ENCODE data around the gene CNKSR3.

CNKSR3 gene

DNA sequence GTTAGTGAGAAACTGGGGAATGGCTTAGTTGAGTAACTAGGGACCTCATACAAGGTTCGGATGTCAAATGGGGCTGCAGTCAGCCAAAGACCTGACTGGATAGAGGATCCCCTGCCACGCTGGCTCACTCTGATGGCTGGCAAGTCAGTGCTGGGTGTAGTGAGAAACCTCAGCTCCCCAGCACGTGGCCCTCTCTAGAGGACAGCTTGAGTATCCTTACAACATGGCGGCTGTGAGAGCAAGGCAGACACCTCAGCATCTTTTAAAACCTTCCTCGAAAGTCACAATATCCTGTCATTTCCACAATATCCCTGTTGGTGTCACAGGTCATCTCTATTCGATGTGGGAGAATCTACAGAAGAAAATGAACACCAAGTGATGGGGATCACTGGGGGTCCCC is 127.2 kb downstream of the CNKSR3 start:
- in situ Hi-C loops (cut with HindIII; ENCODE audit: low pct_unique_long_range_greater_than_20kb, low sequenced_read_pairs): no loop called here
- no peak for TF ChIP-seq JUND (IDR thresholded peaks at IDR 0.05; ENCODE audit: low read depth)
- no peak for DNase-seq (ENCODE audit: low read depth in 1 of 2, low spot score in 1 of 2)

DNA sequence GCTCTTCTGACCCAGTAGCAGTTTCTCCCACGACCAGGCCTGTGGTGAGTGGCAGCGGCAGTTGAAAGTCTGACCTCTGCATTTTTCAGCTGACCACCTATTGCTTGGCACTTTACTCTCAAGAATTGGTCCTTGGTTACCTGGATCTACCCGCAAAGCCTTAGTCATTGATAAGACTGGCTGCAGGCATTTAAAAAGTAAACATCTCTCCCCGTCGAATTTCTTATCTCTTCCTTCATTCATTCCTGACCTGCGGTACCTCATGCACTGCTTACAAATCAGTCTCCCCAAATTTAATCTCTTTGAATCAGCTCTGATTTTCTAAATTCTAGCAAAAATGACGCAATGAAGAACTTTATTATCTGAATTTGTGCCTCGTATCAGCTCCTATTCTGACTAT is 127.7 kb downstream of the CNKSR3 start:
- no peak for DNase-seq (ENCODE audit: low read depth in 1 of 2, low spot score in 1 of 2)
- in situ Hi-C loops (cut with HindIII; ENCODE audit: low pct_unique_long_range_greater_than_20kb, low sequenced_read_pairs): no loop called here
- TF ChIP-seq JUND (IDR thresholded peaks at IDR 0.05; ENCODE audit: low read depth): no peak

DNA sequence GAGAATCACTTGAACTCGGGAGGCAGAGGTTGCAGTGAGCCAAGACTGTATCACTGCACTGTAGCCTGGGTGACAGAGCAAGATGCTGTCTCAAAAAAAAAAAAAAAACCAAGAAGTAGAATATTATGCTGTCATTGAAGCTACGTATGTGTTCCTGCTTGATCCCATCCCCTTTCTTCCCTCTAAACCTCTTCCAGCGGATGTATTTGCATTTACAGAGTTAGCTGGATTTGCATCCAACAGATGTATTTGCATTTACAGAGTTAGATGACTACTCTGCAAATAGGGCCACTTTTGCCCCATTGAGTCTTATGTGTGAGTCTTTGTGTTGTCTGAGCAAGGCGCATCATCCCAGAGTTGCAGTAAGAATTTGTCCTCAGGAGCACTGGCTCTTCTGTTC is 128.9 kb downstream of the CNKSR3 start:
- TF ChIP-seq JUND (IDR thresholded peaks at IDR 0.05; ENCODE audit: low read depth): no peak
- in situ Hi-C loops (cut with HindIII; ENCODE audit: low pct_unique_long_range_greater_than_20kb, low sequenced_read_pairs): no loop called here

DNA sequence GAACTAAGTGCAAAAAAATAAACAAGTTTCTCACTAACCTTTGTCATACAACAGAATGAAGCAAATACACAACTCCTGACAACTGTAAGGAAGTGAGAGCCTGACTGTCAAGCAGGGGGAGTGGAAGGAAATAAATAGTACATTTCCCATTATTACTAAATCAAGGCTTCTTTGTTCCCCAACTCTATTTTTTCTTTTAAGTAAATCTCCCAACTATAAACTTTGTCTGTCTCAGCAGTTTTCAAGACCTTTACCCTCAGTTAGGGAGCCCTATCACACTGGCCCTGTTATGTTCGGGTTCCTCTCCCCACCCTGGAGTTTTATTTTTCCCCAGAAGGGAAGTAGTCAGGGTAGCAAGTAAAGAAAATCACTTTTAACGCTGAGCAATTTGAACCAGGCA is 129.7 kb downstream of the CNKSR3 start:
- no peak for DNase-seq (ENCODE audit: low read depth in 1 of 2, low spot score in 1 of 2)
- in situ Hi-C loops (cut with HindIII; ENCODE audit: low pct_unique_long_range_greater_than_20kb, low sequenced_read_pairs): no loop called here
- TF ChIP-seq JUND (IDR thresholded peaks at IDR 0.05; ENCODE audit: low read depth): no peak

More for the DNA sequence above, 128.9 kb downstream of the CNKSR3 start:
- DNase-seq (ENCODE audit: low read depth in 1 of 2, low spot score in 1 of 2): no peak

DNA sequence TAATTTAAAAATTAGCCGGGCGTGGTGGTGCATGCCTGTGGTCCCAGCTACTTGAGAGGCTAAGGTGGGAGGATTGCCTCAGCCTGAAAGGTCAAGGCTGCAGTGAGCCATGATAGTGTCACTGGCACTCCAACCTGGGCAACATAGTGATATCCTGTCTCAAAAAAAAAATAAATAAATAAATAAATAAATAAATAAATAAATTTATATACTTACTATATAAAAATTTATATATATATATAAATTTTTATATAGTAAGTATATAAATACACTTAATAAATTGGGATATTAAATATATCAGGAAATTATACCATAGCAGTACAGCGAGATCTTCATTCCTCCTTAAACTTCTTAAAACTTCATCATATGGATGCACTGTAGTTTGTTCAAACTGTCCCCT is 130.9 kb downstream of the CNKSR3 start:
- in situ Hi-C loops (cut with HindIII; ENCODE audit: low pct_unique_long_range_greater_than_20kb, low sequenced_read_pairs): no loop called here
- no peak for DNase-seq (ENCODE audit: low read depth in 1 of 2, low spot score in 1 of 2)
- no peak for TF ChIP-seq JUND (IDR thresholded peaks at IDR 0.05; ENCODE audit: low read depth)

DNA sequence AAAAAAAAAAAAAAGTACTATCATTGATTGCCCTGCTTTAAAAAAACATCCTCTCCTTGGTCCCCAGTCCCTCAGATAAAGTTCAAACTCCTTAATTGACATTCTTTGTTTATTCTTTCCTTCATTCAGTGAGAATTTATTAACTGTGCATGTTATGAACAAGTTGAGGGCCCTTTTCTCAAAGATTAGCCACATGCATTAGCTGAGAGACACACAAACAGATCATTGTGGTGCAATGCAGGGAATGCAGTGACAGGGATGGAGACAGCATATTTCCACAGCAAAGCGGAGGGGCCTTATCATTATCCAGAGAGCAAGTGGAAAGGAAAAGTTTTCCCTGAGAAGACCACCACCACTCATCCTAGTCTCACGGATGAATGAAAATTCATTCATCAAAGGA is 132.0 kb downstream of the CNKSR3 start:
- DNase-seq (ENCODE audit: low read depth in 1 of 2, low spot score in 1 of 2): no peak
- no peak for TF ChIP-seq JUND (IDR thresholded peaks at IDR 0.05; ENCODE audit: low read depth)
- in situ Hi-C loops (cut with HindIII; ENCODE audit: low pct_unique_long_range_greater_than_20kb, low sequenced_read_pairs): no loop called here

DNA sequence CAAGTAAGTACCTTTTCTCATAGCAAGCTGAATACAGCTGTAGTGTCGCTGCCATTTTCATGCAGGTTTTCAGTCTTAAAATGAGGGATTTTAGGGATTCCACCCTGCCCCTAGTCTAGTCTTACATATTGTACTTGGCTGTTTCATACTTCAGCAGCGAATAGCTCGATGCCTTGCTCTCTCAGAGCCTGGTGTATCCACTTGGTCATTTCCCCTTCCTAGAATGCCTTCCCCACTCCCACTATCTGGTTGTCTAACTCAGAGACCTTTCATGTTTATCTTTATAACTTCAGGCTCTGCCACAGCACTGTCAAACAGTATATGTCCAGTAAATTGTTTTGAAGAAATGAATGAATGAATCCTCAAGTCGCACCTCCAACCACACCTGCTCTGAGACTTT is 132.8 kb downstream of the CNKSR3 start:
- no peak for TF ChIP-seq JUND (IDR thresholded peaks at IDR 0.05; ENCODE audit: low read depth)
- in situ Hi-C loops (cut with HindIII; ENCODE audit: low pct_unique_long_range_greater_than_20kb, low sequenced_read_pairs): no loop called here
- no peak for DNase-seq (ENCODE audit: low read depth in 1 of 2, low spot score in 1 of 2)

DNA sequence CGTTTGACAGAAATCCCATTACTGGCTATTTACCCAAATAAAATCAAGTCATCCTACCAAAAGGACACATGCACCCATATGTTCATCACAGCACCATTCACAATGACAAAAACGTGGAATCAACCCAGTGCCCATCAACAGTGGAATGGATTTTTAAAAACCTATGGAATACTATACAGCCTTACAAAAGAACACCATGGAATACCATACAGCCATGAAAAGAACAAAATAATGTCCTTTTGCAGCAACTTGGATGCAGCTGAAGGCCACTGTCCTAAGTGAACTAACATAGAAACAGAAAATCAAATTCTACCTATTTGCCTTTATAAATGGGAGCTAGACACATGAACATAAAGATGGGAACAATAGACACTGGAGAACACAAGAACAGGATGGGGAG is 136.5 kb downstream of the CNKSR3 start:
- no peak for TF ChIP-seq JUND (IDR thresholded peaks at IDR 0.05; ENCODE audit: low read depth)
- in situ Hi-C loops (cut with HindIII; ENCODE audit: low pct_unique_long_range_greater_than_20kb, low sequenced_read_pairs): no loop called here
- no peak for DNase-seq (ENCODE audit: low read depth in 1 of 2, low spot score in 1 of 2)

DNA sequence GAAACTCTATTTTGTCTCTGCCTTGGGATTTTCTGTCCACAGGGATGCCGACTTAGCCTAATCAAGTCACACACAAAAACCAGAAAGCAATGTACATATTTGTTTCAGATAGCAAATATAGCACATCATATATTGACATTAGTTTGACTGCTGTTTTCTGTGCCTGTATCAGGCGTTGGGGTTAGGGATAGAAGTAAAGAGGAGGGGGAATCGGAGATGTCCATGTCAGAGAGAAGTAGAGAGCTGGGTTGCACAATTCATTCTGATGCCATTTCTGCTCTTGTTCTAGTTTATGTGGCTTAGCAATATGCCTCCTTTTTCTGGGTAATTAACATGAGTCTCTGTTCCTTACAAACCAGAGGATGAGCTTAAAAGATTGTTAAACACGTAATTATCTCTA is 139.2 kb downstream of the CNKSR3 start:
- TF ChIP-seq JUND (IDR thresholded peaks at IDR 0.05; ENCODE audit: low read depth): no peak
- no peak for DNase-seq (ENCODE audit: low read depth in 1 of 2, low spot score in 1 of 2)
- in situ Hi-C loops (cut with HindIII; ENCODE audit: low pct_unique_long_range_greater_than_20kb, low sequenced_read_pairs): no loop called here

DNA sequence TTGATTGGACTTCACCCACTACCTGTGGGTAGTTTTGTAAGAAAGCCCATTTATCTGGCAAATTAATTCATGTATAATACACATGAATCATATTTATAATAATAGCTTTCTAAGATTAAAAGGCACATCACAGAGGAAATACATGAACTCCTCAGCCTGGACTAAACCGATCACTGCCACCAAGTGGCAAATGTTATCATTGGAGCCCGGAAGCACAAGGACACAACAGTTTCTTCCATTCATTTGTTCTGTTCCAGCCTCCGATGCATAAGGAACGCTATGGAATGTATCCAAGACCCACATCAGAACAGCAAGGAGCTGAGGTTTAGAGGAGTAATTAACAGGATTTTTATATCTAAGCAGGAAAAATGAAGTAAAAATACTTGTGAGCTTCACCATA is 139.9 kb downstream of the CNKSR3 start:
- DNase-seq (ENCODE audit: low read depth in 1 of 2, low spot score in 1 of 2): peak in 1 of 2 experiments; percentile 20
- in situ Hi-C loops (cut with HindIII; ENCODE audit: low pct_unique_long_range_greater_than_20kb, low sequenced_read_pairs): no loop called here

DNA sequence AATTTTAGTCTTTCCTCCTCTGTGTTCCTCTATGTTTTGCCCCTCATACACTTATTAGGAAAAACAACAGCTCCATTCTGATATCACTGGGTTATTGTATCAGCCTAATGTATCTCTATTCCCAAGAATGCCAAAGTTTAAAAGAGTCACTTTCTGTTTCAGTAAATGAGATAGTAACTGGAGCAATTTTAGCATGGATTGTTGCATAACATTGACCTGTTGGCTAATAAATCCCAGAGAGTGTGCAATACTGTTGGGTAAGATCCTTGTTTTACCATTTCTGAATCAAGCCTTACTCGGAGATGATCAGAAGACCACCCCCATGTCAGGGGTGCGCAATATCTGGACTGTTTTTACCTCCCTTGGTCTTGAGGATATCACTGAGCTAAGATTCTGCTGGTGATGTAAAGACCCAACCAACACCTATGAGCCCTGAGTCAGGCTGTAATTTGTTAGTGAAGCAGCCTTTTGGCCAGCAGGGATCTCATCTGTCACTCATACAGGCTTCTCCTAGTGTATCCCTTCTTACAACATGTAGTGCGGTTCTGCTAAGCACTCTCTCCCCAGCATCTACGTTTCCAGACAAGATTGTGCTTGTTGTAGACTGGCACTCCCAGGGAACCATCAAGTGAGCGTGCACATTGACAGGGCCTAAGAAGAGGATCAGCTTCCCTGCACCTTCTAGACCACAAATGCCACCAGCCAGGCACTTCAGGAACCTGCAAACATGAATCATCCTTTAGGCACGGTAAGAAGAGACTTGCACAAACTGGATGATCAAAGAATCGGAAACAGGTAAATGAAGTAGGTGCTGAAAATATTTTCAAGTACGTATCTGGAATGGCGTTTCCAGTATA is 142.4 kb downstream of the CNKSR3 start:
- no peak for TF ChIP-seq JUND (IDR thresholded peaks at IDR 0.05; ENCODE audit: low read depth)
- no peak for DNase-seq (ENCODE audit: low read depth in 1 of 2, low spot score in 1 of 2)
- in situ Hi-C loops (cut with HindIII; ENCODE audit: low pct_unique_long_range_greater_than_20kb, low sequenced_read_pairs): no loop called here

More for the DNA sequence above, 139.9 kb downstream of the CNKSR3 start:
- no peak for TF ChIP-seq JUND (IDR thresholded peaks at IDR 0.05; ENCODE audit: low read depth)

DNA sequence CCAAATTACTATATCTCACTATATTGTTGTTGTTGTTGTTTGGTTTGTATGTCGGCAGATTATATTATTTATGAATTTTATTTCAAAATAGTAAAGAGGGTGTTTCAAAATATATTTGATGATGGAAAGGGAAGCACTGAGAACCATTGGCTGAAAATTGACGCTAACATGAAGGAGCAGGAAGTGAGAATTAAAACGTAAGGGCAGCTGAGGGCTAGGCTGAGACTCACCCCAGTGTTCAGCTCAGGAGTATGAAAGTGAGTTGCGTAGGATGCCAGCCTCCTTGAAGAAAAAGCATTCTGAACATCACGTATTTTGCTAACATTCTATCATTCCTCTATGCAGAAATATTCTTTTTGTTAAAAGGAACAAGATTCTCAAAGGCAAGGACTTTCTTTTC is 143.1 kb downstream of the CNKSR3 start:
- DNase-seq (ENCODE audit: low read depth in 1 of 2, low spot score in 1 of 2): no peak
- no peak for TF ChIP-seq JUND (IDR thresholded peaks at IDR 0.05; ENCODE audit: low read depth)
- in situ Hi-C loops (cut with HindIII; ENCODE audit: low pct_unique_long_range_greater_than_20kb, low sequenced_read_pairs): no loop called here

DNA sequence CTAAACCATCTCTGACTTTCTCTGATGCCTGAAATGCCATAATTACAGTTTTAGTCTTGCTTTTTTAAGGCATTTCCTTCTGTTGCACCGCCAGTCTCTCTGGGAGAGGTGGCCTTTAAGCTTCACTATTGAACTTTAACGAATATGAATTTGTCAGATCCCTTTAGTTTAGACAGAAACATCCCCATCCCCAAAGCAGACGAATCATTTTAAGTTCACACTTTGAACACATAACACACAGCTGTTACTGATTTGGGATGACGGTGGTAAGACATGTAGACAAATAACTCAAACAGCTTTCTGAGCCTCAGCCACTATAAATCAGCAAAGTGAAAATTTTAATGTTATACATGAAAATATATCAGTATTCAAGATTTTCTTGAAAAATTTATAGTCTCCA is 146.7 kb downstream of the CNKSR3 start:
- no peak for DNase-seq (ENCODE audit: low read depth in 1 of 2, low spot score in 1 of 2)
- in situ Hi-C loops (cut with HindIII; ENCODE audit: low pct_unique_long_range_greater_than_20kb, low sequenced_read_pairs): no loop called here
- no peak for TF ChIP-seq JUND (IDR thresholded peaks at IDR 0.05; ENCODE audit: low read depth)

DNA sequence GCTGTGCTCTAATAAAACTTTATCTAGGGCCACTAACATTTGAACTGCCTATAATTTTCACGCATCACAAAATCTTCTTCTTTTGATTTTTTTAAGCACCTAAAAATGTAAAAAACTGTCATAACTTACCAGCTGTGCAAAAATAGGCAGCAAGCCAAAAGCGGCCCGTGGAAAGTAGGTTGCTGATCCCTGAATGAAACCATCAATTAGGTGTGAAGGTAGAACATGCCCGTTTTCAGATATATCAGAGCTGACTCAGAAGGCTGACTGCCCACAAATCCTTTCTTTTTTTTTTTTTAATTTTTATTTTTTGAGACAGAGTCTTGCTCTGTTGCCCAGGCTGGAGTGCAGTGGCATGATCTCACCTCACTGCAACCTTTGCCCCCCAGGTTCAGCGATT is 149.0 kb downstream of the CNKSR3 start:
- no peak for DNase-seq (ENCODE audit: low read depth in 1 of 2, low spot score in 1 of 2)
- in situ Hi-C loops (cut with HindIII; ENCODE audit: low pct_unique_long_range_greater_than_20kb, low sequenced_read_pairs): no loop called here
- TF ChIP-seq JUND (IDR thresholded peaks at IDR 0.05; ENCODE audit: low read depth): no peak

Data from T47D (cell line).